ENCODE measurements around the gene KLRK1. TPM values are rescaled to one million over a fixed set of nuclear protein-coding genes. Genes with fewer than 3 reads are reported as not detected.
"Not testable (repeated sequence)": the region's sequence is repeated elsewhere in the genome, so short reads cannot be mapped to it uniquely, and the experiment has no call there.

Gene KLRK1
- polyA plus RNA-seq, 1 experiment, result not detected

DNA sequence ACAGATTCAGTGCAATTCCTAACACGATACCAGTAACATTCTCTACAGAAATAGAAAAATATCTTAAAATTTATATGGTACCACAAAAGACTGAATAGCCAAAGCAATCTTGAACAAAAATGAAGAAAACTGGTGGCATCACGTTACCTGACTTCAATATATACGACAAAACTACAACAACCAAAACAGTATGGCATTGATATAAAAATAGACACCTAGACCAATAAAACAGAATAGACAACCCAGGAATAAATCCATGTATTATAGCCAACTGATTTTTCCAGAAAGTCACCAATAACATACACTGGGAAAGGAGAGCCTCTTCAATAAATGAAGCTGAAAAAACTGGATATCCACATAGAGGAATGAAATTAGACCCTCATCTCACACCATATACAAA is 5.7 kb downstream of the KLRK1 start:
- ChIA-PET CTCF (no interaction called here), POLR2A (no interaction called here)
- TF ChIP-seq, protein P1, sequence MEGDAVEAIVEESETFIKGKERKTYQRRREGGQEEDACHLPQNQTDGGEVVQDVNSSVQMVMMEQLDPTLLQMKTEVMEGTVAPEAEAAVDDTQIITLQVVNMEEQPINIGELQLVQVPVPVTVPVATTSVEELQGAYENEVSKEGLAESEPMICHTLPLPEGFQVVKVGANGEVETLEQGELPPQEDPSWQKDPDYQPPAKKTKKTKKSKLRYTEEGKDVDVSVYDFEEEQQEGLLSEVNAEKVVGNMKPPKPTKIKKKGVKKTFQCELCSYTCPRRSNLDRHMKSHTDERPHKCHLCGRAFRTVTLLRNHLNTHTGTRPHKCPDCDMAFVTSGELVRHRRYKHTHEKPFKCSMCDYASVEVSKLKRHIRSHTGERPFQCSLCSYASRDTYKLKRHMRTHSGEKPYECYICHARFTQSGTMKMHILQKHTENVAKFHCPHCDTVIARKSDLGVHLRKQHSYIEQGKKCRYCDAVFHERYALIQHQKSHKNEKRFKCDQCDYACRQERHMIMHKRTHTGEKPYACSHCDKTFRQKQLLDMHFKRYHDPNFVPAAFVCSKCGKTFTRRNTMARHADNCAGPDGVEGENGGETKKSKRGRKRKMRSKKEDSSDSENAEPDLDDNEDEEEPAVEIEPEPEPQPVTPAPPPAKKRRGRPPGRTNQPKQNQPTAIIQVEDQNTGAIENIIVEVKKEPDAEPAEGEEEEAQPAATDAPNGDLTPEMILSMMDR (IDR thresholded peaks at IDR 0.05; ENCODE audit: insufficient read depth, low read depth, low read length), result no peak
- H3K36me3 ChIP-seq (ENCODE audit: control insufficient read depth, insufficient read depth, low read length), result no peaks in the 10 kb centered on the region
- H3K27me3 ChIP-seq (ENCODE audit: control insufficient read depth, insufficient read depth, low read length), result no peaks in the 10 kb centered on the region
- DNase-seq (ENCODE audit: low read depth), result no peak
- H3K4me3 ChIP-seq (ENCODE audit: low read depth, low read length), result no peak overlapping the region

DNA sequence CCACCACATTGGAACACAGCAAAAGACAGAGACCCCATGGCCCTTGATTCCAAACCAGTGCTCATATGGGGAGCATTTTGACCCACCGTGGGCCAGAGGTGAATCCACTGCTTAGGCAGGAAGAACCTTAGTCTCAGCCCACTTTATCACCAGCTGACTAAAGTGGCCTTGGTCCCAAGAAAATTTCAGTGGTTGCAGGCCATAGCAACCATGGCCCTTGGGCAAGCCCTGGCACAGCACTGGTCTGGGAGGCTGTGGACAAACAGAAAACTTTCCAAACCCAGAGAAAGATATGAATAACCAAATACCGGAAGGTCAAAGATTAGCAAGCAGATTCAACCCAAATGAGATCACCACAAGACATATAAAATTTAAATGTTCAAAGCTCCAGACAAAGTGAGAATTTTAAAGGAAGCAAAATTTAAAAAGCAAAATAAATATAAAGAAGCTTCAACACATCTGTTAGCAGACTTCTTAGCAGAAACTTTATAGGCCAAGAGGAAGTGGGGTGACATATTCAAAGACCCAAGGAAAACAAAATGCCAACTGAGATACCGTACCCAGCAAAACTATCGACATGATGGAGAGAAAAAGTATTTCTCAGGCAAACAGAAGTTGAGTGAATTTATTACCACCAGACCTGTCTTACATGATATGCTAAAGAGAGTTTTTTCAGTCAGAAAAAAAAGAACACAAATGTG is 7.8 kb downstream of the KLRK1 start:
- DNase-seq (ENCODE audit: low read depth), result no peak
- no peaks in the 10 kb centered on the region for H3K36me3 ChIP-seq (ENCODE audit: control insufficient read depth, insufficient read depth, low read length)
- CTCF ChIA-PET, result interaction anchor here (0.8 to 1.8 kb wide), 2 partner anchors 16 to 21 kb away, joined by 3 to 7 read pairs; no protein-coding TSS in a partner anchor
- TF ChIP-seq, protein P1 (IDR thresholded peaks at IDR 0.05; ENCODE audit: insufficient read depth, low read depth, low read length), result no peak
- no peaks in the 10 kb centered on the region for H3K27me3 ChIP-seq (ENCODE audit: control insufficient read depth, insufficient read depth, low read length)
- POLR2A ChIA-PET, result no interaction called here
- H3K4me3 ChIP-seq (ENCODE audit: low read depth, low read length), result no peak overlapping the region

DNA sequence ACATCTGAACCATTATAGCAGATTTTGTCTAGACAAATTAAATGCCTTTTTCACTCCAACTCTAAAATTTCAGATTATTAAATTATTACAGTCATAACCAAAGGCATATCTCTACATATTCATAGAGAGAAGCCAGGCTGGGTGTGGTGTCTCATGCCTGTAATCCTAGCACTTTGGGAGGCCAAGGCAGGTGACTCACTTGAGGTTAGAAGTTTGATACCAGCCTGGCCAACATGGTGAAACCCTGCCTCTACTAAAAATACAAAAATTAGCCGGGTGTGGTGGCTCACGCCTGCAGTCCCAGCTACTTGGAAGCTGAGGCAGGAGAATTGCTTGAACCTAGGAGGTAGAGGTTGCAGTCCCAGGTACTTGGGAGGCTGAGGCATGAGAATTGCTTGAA is 11.1 kb downstream of the KLRK1 start:
- POLR2A ChIA-PET; DNase-seq (ENCODE audit: low read depth); H3K4me3 ChIP-seq (ENCODE audit: low read depth, low read length); H3K27me3 ChIP-seq (ENCODE audit: control insufficient read depth, insufficient read depth, low read length); CTCF ChIA-PET; H3K36me3 ChIP-seq (ENCODE audit: control insufficient read depth, insufficient read depth, low read length): not testable (repeated sequence)

DNA sequence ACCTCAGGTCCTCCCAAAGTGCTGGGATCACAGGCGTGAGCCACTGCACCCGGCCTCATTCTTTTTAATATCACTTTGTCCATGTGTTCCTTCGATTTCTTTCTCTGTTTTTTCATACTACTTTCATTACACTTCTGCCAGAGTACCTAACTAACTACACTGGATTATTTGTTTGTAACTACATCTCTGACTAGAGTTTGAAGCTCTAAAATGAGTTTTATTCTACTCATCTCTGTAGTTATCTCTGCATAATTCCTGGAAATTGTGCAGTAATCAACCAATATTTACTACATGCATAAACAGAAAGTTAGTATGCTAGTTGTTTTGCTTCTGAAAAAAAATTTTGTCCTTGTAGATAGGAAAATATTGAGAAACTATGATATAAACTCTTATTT is 15.2 kb downstream of the KLRK1 start:
- ChIA-PET CTCF (interaction anchor here (0.8 kb wide), 1 partner anchor 9 kb away, joined by 4 read pairs; no protein-coding TSS in a partner anchor), POLR2A (no interaction called here)
- TF ChIP-seq, protein P1 (IDR thresholded peaks at IDR 0.05; ENCODE audit: insufficient read depth, low read depth, low read length), result no peak

DNA sequence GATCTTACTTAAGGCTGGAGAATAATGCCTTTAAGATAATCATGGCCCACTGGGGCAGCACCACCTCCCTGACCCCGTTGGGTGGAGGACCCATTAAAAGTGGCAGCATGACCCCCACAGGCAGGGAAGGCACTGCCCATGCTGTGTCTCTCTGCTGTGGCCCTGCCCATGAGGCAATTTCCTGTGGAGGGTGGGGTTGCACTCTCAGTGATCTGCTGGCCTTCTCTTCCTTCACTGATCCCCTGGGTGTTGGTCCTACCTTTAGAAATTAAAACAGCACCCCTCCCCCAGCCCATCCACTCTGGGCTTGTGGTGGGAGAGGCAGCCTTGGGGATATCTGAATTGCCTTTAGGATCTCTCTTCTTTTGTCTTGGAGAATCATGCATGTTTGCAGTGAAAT is 17.3 kb downstream of the KLRK1 start:
- Histone ChIP-seq H3K36me3 (ENCODE audit: control insufficient read depth, insufficient read depth, low read length) (no peaks in the 10 kb centered on the region), H3K27me3 (ENCODE audit: control insufficient read depth, insufficient read depth, low read length) (no peaks in the 10 kb centered on the region), H3K4me3 (ENCODE audit: low read depth, low read length) (no peak overlapping the region)
- ChIA-PET POLR2A (no interaction called here), CTCF (no interaction called here)
- TF ChIP-seq, protein P1 (IDR thresholded peaks at IDR 0.05; ENCODE audit: insufficient read depth, low read depth, low read length), result no peak
- no peak for DNase-seq (ENCODE audit: low read depth)

More for the DNA sequence above, 15.2 kb downstream of the KLRK1 start:
- no peaks in the 10 kb centered on the region for H3K27me3 ChIP-seq (ENCODE audit: control insufficient read depth, insufficient read depth, low read length)
- no peaks in the 10 kb centered on the region for H3K36me3 ChIP-seq (ENCODE audit: control insufficient read depth, insufficient read depth, low read length)
- no peak overlapping the region for H3K4me3 ChIP-seq (ENCODE audit: low read depth, low read length)
- no peak for DNase-seq (ENCODE audit: low read depth)

DNA sequence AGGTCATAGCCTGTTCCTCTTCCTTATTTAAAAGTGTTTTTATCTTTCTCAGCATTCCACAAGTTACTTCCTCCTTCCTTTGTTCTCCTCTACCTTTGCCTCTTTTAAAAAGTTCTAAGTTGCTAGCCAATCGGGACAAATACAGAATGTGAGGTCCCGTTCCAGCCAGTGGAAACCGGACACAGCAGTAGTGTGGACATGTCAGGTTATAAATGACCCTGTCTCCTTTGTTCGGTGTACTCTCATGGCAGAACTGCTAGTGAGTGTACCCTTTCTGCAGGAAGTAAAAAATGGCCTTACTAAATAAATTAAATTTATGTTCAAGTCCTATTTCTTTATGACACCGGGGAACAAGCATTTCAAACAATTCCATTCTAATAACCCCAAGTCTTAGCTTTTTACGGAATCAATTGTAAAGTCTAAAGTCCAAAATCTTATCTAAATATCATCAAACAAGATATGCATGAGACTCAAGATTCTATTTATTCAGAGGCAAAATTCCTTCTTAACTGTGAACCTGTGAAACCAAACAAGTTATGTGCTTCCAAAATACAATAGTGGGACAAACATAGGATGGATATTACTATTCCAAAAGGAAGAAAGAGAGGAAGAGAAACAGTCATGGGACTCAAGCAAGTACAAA is 17.8 kb downstream of the KLRK1 start:
- POLR2A ChIA-PET; DNase-seq (ENCODE audit: low read depth); CTCF ChIA-PET; H3K4me3 ChIP-seq (ENCODE audit: low read depth, low read length); H3K36me3 ChIP-seq (ENCODE audit: control insufficient read depth, insufficient read depth, low read length); H3K27me3 ChIP-seq (ENCODE audit: control insufficient read depth, insufficient read depth, low read length): not testable (repeated sequence)
